ENCODE results near the gene MROH8.
"Not testable (repeated sequence)": the region's sequence is repeated elsewhere in the genome, so short reads cannot be mapped to it uniquely, and the experiment has no call there.

The MROH8 gene

DNA sequence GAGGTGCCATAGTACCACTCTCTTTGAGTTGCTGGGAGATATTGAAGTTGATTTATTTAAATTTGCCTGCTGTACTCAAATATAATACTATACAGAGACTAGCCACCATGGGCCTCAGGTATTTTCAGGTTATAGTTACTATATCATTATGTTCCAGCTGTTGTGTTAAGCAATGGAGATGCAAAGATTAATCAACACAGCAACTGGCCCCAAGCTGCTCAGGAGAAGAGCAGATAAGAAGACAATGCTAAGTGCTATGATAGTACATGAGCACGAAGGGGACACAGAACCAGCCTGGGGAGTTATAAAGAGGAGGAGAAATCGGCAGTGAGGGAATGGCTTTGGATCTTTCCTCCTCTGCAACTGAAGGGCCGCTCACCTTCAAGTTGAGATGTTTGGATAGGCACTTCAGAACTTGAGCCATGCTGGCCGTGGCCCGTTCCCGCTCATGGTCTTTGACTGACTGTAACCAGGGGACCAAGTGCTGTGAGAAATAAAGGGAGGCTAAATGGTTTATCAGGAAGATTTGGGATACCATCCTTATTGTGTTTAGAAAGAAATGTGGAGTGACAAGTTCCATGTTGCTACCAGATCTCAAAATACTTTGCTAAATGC lies 24.6 kb downstream of the MROH8 start:
- DNase-seq (ENCODE audit: low read depth in 2 of 2), result no peak

DNA sequence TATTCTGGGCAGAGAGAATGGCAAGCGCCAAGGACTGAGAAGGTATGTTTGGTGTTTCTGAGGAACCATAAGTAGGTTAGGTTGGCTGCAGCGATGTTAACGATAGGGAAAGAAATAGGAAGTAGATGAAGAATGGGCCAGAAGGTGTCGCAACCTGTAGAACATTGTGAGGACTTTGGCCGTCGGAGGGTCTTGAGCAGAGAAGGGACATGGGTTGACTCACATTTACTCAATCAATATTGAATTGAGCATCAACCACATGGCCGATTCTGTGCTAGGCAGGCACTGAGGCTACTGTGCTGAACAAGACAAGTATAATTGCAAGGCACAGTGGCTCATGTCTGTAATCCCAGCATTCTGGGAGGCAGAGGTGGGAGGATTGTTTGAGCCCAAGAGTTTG lies 27.1 kb downstream of the MROH8 start:
- DNase-seq (ENCODE audit: low read depth in 2 of 2), result no peak

DNA sequence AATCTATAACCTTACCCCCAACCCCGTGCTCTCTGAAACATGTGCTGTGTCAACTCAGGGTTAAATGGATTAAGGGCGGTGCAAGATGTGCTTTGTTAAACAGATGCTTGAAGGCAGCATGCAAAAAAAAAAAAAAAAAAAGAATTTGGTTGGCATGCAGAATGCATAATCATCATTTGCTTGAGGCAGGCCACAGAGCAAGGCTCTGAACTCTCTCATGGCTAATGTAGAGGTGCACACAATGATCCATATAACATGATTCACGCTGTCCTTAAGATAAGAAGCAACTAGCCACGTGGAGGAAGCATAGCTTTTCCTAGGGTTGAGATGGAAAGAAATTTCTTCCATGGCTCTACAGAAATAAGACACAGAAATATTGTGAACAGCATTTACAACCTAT lies 27.8 kb downstream of the MROH8 start:
- DNase-seq (ENCODE audit: low read depth in 2 of 2), result no peak

DNA sequence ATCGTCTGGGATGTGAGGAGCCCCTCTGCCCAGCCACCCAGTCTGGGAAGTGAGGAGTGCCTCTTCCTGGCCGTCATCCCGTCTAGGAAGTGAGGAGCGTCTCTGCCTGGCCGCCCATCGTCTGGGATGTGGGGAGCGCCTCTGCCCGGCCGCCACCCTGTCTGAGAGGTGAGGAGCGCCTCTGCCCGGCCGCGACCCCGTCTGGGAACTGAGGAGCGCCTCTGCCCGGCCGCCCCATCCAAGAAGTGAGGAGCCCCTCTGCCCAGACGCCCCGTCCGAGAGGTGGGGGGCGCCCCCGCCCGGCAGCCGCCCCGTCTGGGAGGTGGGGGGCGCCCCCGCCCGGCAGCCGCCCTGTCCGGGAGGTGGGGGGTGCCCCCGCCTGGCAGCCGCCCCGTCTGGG lies 28.5 kb downstream of the MROH8 start:
- DNase-seq (ENCODE audit: low read depth in 2 of 2), result not testable (repeated sequence)

DNA sequence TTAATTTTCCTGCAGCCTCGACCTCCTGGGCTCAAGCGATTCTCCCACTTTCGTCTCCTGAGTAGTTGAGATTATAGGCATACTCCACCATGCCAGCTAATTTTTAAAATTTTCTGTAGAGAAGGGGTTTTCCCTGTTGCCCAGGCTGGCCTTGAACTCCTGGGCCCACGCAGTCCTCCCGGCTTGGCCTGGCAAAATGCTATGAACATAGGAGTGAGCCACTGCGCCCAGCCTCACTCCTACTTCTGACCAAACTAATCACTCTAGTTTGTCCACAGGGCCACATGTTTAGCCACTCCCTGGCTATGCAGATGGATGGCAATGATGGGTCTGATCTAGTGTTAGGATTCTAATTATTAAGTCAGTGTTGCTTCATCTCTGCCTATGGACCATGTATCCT lies 32.1 kb downstream of the MROH8 start:
- DNase-seq (ENCODE audit: low read depth in 2 of 2), result no peak

DNA sequence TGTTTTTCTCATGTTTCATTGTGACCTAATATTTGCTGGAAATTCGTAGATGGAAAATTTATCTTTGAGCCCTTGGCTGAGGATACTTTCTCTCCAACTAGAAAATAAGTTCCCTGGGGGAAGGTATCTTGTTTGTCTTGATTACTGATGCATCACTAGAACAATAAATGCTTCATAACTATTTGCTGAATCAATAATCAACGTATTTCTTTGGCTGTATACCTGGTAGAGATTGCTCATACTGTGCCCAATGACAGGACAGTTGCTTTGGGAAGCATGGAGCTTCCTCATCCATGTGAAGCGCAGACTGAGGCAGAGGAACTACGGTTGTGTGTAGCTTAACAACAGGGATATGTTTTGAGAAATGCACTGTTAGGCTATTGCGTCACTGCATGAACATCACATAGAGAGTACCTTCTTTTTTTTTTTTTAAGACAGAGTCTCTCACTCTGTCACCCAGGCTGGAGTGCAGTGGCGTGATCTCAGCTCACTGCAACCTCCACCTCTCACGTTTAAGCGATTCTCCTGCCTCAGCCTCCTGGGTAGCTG lies 34.4 kb downstream of the MROH8 start:
- no peak for DNase-seq (ENCODE audit: low read depth in 2 of 2)

DNA sequence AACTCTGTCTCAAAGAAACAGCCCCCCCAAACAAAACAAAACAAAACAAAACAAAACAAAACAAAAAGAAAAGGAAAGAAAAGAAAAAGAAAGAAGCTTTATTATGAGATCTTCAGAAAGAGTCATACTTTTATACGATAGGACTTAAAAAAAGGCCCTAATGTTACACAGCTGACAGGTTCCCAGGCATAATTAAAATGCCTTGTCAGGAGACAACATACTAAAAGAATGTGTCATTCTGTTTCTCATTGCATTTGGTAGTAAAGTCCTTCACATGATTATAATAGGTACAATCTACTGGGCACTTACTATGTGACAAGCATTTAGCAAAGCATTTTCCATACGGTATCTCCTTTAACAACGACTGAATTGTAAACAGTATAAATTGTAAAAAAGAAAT lies 36.6 kb downstream of the MROH8 start:
- no peak for DNase-seq (ENCODE audit: low read depth in 2 of 2)

DNA sequence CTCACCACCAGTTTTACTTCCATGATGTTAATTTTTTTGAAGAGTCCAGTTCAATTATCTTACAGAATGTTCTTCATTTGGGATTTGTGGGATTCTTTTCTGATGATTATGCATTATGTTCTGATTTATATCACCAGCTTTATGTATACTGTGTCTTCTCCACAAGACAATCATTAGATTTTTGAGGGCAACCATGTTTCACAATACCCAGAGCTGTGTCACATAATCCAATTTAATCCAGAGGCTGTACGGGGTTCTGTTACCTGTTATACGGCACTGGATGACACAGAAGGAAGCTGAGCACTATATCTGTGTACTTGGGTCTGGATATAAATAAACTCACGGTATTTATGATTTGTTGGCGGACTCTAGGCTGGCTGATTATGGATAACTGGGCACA lies 41.8 kb downstream of the MROH8 start:
- DNase-seq (ENCODE audit: low read depth in 2 of 2), result no peak

DNA sequence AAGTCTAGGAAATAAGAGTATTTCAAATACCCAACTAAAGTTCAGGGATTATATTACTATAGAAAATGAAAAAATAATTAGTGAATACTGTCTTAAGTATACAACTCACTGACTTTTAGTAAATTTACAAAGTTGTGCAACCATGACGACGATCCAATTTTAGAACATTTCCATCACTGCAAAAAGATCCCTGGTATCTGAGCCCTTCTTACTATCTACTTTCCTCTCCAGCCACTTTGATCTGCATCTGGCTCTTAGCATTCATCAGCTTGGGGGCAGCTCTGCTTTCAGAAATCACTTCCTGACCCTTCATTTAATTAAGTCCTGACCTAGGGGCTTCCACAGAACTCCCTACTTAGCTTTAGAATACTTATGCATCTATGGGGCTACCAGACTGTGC lies 45.4 kb downstream of the MROH8 start:
- DNase-seq (ENCODE audit: low read depth in 2 of 2), result no peak

DNA sequence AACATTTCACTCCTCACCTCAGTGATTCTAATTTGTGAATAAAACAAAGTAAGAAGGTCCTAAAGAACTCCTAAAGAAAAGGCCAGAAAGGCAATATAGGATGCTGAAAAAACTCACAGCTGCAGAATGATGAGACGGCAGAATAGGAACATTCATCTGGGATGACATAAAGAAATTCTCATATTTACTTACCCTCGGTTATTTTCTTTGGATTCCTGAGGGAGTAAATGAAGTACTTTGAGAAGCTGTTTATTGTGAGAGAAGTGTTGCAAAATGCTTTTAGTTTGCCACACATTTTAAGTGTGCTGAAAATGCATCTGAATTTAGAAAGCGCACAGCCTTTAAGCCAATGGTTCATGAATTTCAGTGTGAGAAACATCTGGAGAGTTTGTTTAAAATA lies 47.9 kb downstream of the MROH8 start:
- DNase-seq (ENCODE audit: low read depth in 2 of 2), result no peak

DNA sequence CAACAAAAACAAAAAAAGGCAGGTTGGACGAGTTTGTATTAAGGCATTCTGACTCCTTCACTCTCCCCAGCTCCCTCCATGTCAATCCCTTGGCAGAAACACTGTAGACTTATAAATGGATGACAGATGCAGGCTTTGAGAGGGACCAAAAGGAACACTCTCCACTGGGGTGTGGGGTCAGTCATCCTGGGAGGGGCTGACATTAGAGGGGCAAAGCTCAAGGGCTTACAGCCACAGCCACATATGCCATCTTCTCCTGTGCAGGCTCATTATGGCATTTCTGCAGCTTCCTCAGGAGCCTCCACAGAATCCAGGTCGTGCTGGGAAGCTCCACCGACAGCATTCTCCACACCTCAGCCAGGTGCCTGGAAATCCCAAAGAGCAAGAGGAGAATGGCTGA lies 50.5 kb downstream of the MROH8 start:
- no peak for DNase-seq (ENCODE audit: low read depth in 2 of 2)

DNA sequence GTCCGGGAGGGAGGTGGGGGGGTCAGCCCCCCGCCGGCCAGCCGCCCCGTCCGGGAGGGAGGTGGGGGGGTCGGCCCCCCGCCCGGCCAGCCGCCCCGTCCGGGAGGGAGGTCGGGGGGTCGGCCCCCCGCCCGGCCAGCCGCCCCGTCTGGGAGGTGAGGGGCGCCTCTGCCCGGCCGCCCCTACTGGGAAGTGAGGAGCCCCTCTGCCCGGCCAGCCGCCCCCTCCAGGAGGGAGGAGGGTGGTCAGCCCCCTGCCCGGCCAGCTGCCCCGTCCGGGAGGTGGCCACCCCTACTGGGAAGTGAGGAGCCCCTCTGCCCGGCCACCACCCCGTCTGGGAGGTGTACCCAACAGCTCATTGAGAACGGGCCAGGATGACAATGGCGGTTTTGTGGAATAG lies 53.1 kb downstream of the MROH8 start:
- DNase-seq (ENCODE audit: low read depth in 2 of 2), result not testable (repeated sequence)

DNA sequence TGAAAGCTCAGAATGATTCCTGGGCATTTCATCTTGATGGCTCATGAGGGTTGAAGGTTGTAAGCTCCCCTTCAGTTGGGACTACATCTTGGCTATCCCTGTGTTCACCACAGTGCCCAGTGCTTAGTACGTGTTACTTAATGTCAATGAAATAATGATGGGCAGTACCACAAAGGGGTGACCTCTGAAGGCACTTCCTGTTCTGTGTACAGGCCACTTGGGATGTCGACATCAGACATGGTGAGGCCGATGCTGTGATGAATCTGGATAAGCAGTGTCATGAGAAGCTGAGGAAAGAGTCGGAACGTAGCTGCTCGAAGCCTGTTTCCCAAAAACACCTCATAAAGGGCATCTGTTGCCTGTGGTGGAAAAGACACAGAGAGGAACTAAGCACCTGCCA lies 55.9 kb downstream of the MROH8 start:
- no peak for DNase-seq (ENCODE audit: low read depth in 2 of 2)

DNA sequence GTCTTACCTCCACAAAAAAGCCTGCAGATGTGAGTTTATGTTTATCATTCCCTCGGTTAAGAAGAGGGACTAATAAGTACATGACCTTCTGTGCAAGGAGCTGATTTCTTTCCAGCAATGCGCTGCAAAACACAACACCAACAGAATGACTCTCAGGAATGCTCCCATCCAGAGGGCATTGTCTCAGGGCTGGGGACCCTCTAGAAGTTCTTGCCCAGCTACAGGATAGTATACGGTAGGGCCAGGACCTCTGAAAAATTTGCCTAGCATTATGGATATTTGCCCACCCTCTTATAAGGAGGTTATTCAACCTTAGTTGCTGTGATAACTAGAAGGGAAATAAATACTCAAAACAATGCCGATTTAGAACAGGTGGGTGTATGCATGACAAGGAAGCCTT lies 58.9 kb downstream of the MROH8 start:
- no peak for DNase-seq (ENCODE audit: low read depth in 2 of 2)

DNA sequence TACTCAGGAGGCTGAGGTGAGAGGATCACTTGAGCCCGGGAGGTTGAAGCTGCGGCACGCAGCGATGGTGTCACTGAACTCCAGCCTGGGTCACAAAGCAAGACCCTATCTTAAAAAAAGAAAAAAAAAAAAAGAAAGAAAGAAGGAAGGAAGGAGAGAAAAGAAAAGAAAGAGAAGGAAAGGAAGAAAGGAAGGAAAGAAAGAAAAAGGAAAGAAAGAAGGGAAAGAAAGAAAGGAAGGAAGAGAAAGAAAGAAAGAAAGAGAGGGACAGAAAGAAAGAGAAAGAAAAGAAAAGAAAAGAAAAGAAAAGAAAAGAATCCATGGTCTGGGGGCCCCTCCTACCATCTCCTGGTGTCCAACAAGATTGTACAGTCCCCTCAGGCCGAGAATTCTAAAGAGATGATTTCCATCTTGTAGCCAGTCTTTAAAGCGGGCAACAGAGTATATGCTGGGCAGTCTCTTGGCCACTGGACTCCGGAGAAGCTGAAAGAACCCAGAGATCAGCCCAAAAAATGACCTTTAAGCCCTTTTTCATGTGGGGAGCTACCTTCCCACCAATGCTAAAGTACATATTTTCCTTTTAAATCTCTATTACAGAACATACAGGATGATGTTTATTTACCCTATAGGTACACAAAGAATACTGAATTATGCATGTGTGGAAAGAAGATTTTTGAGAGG lies 59.9 kb downstream of the MROH8 start:
- no peak for DNase-seq (ENCODE audit: low read depth in 2 of 2)

DNA sequence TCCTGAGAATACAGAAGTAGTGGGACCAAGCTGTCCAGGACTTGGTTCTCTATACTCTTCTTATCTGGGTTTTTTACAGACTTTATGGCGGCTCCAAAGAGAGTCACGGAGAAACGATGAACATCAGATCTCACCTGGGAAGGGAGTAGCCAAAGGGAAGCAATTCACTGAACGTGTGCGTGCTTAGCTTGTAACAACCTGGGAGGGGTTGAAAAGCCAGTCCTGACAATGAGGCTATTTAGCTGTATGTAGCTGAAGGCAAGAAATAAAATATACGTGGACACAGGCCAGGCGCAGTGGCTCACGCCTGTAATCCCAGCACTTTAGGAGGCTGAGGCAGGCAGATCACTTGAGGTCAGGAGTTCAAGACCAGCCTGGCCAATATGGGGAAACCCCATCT lies 65.3 kb downstream of the MROH8 start:
- DNase-seq (ENCODE audit: low read depth in 2 of 2), result no peak

DNA sequence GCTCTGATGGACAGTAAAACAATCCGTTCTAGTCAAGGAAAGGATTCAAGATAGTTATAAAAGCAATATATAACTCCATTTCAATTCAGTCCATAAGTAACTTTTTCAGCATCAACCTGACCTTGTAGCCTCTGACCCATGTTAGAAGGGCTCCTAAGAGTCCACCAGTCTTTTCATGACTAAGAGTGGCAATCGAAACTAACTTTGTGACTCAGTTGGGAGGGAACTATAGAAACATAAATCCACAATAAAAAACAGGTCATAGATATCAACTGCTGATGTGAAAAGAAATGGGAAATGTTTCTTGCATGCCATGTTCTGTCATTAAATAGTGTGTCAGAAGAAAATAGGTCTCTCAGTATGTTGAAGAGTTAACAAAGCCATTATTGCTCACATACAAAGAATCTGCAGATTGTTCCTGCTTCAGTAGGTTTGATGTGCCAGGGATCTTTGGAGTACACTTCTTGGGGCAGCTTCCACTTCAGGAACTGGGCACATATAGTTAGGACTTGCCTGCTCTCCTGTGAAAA lies 67.4 kb downstream of the MROH8 start:
- DNase-seq (ENCODE audit: low read depth in 2 of 2), result no peak

DNA sequence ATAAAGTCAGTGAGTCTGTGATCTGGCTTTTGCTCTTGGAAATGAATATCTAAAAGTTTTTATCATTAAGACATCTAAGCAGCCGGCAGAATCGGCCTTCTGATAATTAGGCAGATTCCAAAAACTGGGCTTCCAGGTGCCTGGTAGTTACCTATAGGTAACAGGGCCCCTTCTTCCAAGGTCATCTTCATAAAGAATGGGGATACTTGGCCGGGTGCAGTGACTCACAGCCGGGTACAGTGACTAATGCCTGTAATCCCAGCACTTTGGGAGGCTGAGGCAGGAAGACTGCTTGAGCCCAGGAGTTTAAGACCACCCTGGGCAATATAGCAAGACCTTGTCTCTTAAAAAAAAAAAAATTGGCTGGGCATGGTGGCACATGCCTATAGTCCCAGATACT lies 70.7 kb downstream of the MROH8 start:
- DNase-seq (ENCODE audit: low read depth in 2 of 2), result no peak

DNA sequence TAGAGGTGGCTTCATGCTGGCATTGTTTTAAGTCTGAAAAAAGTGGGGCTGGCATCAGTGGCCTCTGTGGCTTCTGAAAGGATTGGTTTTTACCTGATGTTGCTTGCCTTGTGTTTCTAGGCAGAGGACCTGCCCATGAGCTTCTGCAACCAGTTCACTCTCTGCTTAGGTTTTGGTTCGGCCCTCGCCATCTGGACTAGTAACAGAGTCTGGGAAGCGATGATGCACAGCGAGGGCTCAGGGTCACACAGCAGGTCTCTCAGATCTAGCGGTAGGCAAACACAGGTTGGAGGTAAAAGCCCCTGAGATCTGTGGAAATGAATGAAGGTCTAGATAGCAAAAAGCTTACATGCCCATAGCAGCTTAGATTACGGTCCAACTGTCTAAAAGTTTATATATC lies 76.8 kb downstream of the MROH8 start:
- DNase-seq (ENCODE audit: low read depth in 2 of 2), result no peak

DNA sequence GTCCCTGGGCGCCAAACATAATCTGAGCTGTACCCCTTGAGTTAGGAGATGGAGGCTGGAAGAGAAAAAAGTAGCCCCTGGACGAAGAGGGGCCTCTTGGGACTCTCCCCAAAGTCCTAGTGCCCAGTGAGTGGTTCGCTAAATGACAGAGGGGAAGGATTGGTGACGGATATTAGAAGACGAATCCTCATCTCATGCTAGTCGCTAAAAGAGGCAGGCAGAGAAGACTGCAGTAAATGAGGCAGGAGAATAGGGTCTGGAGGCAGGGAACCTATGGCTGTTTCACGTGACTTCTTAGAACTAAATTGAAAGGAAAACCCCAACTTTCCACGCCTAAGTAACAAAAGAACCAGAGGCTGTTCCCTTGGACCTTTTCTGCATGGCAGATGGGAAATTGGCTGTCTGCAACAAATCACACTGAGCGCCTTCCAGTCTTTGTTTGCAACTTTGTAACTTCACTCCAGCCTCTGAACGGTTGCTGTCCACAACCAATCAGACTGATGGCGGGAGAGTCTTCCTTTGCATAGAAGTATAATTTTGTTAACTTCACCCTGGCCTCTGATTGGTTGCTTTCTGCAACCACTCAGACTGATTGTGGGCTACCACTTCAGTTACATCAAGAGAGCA lies 82.8 kb downstream of the MROH8 start:
- DNase-seq (ENCODE audit: low read depth in 2 of 2), result no peak

DNA sequence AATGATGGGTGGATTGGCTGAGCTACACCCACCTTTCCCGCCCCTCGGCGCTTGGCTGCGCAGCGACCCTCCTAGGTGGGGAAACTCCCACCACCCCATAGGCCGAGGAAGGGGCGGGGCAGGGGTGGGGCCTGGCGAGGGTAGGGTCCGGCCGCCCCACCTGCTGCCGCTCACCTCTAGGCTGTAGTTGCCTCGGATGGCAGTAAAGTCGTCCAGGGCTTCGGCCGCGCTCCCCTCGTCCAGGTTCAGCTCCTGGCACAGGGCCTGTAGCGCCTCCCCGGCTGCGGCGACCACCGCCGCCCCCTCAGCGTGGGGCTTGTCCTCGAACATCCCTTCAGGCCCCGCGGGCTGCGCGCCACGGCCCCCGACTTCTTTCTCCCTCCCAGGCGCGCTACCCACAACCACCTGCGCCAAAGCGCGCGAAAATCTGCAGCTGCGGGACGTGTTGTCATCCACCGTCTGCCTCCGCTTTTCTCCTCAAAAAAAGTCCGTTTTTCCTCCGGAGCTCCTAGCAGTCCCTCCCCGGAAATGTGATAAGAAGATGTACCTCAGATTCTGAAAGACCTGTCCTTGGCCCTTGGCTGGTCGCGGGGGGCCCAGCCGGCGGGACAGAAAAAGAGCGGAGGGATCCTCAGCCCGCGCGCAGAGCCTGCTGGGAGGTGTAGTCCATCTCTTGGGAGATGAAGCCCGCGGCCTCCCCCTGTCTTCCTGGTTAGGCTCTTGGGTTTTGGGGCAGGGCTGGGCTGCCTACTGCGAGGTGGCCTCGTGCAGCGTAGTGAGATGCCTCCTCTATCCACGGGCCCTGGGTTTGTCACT lies 83.5 kb downstream of the MROH8 start, which contains the start of gene RBL1:
Gene RBL1, minus strand, starts transcription at position 399 of the 816 bp plus-strand sequence. Its CDS starts 69 bp downstream, at position 330.
- DNase-seq (ENCODE audit: low read depth in 2 of 2), result peak; percentile 55 to 59

DNA sequence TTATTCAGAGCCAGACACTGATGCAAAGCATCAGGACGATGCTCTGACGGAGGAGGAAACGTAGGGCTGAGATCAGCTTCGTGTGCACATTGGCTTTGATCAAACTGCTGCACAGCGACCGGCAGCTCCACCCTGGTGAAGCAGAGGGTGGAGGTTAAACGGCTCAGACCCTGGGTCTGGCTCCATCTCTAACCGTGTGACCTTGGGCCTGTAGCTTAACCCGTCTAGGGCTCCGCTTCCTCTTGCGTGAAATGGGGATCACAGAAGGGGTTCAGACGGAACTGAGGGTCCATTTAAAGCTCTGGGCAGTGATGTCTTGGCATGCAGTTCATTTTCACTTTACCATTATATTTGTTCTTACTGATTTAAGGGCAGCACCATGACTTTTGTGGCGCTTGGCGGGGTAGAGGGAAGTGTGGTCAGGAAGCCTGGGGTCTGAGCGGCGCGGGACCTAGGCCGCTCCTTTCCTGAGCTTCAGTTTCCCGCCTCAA lies 84.2 kb downstream of the MROH8 start:
- no peak for DNase-seq (ENCODE audit: low read depth in 2 of 2)

All from stimulated activated CD8-positive, alpha-beta memory T cell treated with anti-CD3 and anti-CD28 coated beads, Interleukin-7, amount 100 ng/mL, for 1 hour (primary cell).